ENCODE results near the gene PVALEF.

DNA sequence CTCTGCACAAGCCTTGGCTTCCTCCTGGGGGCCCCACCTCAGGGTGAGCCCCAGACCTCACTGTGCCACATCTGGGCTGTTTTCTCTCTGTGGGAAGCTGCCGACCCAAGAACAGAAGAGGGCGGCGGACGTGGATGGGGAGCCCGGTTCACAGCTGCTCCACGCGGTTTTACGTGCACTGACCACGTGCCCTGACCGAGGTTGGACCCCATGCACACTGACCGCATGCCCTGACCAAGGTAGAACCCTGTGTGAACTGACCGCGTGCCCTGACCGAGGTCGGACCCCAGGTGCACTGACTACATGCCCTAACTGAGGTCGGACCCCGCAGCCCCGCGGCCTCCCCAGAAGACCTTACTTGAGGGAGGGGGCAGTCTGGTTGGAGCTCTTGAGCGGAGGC lies 37.8 kb downstream of the PVALEF start:
- TF ChIP-seq, protein P1, sequence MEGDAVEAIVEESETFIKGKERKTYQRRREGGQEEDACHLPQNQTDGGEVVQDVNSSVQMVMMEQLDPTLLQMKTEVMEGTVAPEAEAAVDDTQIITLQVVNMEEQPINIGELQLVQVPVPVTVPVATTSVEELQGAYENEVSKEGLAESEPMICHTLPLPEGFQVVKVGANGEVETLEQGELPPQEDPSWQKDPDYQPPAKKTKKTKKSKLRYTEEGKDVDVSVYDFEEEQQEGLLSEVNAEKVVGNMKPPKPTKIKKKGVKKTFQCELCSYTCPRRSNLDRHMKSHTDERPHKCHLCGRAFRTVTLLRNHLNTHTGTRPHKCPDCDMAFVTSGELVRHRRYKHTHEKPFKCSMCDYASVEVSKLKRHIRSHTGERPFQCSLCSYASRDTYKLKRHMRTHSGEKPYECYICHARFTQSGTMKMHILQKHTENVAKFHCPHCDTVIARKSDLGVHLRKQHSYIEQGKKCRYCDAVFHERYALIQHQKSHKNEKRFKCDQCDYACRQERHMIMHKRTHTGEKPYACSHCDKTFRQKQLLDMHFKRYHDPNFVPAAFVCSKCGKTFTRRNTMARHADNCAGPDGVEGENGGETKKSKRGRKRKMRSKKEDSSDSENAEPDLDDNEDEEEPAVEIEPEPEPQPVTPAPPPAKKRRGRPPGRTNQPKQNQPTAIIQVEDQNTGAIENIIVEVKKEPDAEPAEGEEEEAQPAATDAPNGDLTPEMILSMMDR (optimal IDR thresholded peaks at IDR 0.05 in 1 of 3, IDR thresholded peaks at IDR 0.05 in 1 of 3, conservative IDR thresholded peaks at IDR 0.05 in 1 of 3; ENCODE audit: extremely low read depth in 1 of 3, insufficient read depth in 2 of 3, low read length in 3 of 3) = no peak
- TF ChIP-seq EZH2 (IDR thresholded peaks at IDR 0.05; ENCODE audit: low read length) = no peak

All from keratinocyte (primary cell).